Psoas muscle (tissue), 8 donors: ENCODE measurements around the gene HMCN1. TPM values are rescaled to one million over a fixed set of nuclear protein-coding genes. Genes with fewer than 3 reads are reported as not detected.

Experiments
- ATAC-seq, 4 donors: fragments of 200-7000 bp; cut with Tn5 transposase; one replicate each; pipeline ENCODE4 v1.9.1; 2020; ENCODE audit warnings: moderate library complexity in 3 of 4, mild to moderate bottlenecking in 2 of 4
- DNase-seq, 2 donors: peaks; one replicate each; pipeline ENCODE4 v3.0.0-alpha.2; 2020
- H3K27ac ChIP-seq: fragments of 200-600 bp; one replicate; pipeline ENCODE4 v1.8.0; 2022
- H3K27me3 ChIP-seq, 3 donors: fragments of 200-600 bp in 1 of 3; one replicate each; pipeline versions ENCODE4 v1.6.1 to v1.8.0; 2013 to 2022; ENCODE audit warnings: low read length in 2 of 3, mild to moderate bottlenecking in 2 of 3, moderate library complexity in 1 of 3; ENCODE audit not compliant: insufficient read depth in 3 of 3
- H3K36me3 ChIP-seq, 2 donors: fragments of 200-600 bp in 1 of 2; one replicate each; pipeline versions ENCODE4 v1.6.1 to v1.8.0; 2013 to 2022; ENCODE audit warnings: low read depth in 1 of 2, mild to moderate bottlenecking in 1 of 2, moderate library complexity in 1 of 2; ENCODE audit not compliant: insufficient read depth in 1 of 2
- H3K4me1 ChIP-seq: fragments of 200-600 bp; one replicate; pipeline ENCODE4 v1.8.0; 2022
- H3K4me3 ChIP-seq: fragments of 200-600 bp; one replicate; pipeline ENCODE4 v1.8.0; 2022; ENCODE audit warnings: mild to moderate bottlenecking
- H3K9me3 ChIP-seq: fragments of 200-600 bp; one replicate; pipeline ENCODE4 v1.8.0; 2022
- CTCF ChIP-seq: fragments of 200-600 bp; IDR thresholded peaks from one replicate; pipeline ENCODE4 v1.8.0; 2022; ENCODE audit warnings: antibody characterized with exemption
- WGBS, 3 donors: extraction: QIAGEN DNeasy Blood & Tissue Kit; methylation state at CpG; one replicate each; pipeline versions ENCODE4 v1.1.6 to v1.1.7; 2013; 5-methylcytosine and 5-hydroxymethylcytosine counted together
- intact Hi-C, 2 donors: fragments of 100-400 bp; cut with DNase I; formaldehyde crosslinking; loops; one replicate each; pipeline versions ENCODE4 v1.11.0 to v1.14.2; 2022
- polyA plus RNA-seq, 3 donors: library from polyadenylated mRNA; stranded (reverse); fragments of 200-250 nt; gene quantifications; one replicate each; pipeline ENCODE4 v1.2.3, GENCODE V29; 2013
- total RNA-seq, 4 donors: library from RNA; stranded (reverse); fragmentation: NEBNext Ultra II Directional in 2 of 4; extraction: Animal tissue kit (Norgen Biotek cat#: 25700) in 2 of 4; gene quantifications; one replicate each; pipeline versions ENCODE4 v1.2.1 to v1.2.4, GENCODE V29; 2021 to 2023
- donor health status: healthy with polysubstance abuse.
- donor health status: DM: no; HTN: no; CAD: no; lungs with moderate emphysema.
- donor health status: Bipolar disorder and iron deficiency.
- donor health status: healthy.
- donor health status: DM: yes; HTN: yes; CAD: no.
- donor health status: DM: no; HTN: no; CAD: no.
- donor health status: DM: no; HTN: no; CAD: no.
- donor health status: DM: yes; HTN: yes; CAD: no.

The HMCN1 gene
- total and polyA plus RNA-seq, 7 donors = 1.3 to 6.5 (median 1.8) TPM

GRCh38 chr1:185850366-185850765, 116.2 kb downstream of the HMCN1 start:
- DNase-seq (no peak), ATAC-seq (no peak)
- TF ChIP-seq CTCF = no peak
- 77 to 96% (median 92%) methylated on average over 1 of the region's 1 CpG for WGBS, 3 donors
- no peak overlapping the region for H3K27ac ChIP-seq
- no peaks in the 10 kb centered on the region for H3K9me3 ChIP-seq
- intact Hi-C loops = no loop called here
- H3K36me3 ChIP-seq = no peaks in the 10 kb centered on the region
- H3K4me1 ChIP-seq = no peaks in the 10 kb centered on the region
- H3K27me3 ChIP-seq = no peaks in the 10 kb centered on the region
- H3K4me3 ChIP-seq = no peak overlapping the region

GRCh38 chr1:185853739-185854138, 119.5 kb downstream of the HMCN1 start:
- WGBS, 3 donors = 81 to 86% (median 82%) methylated on average over 1 of the region's 1 CpG
- no peak for TF ChIP-seq CTCF
- Histone ChIP-seq H3K4me1 (no peaks in the 10 kb centered on the region), H3K27ac (no peak overlapping the region), H3K27me3 (no peaks in the 10 kb centered on the region), H3K9me3 (no peaks in the 10 kb centered on the region), H3K4me3 (no peak overlapping the region), H3K36me3 (no peaks in the 10 kb centered on the region)
- ATAC-seq = no peak
- intact Hi-C loops = no loop called here
- DNase-seq = no peak

- WGBS, 3 donors = 83 to 90% (median 84%) methylated on average over 3 of the region's 3 CpGs
- H3K27ac ChIP-seq = no peak overlapping the region
- H3K36me3 ChIP-seq = no peaks in the 10 kb centered on the region
- H3K4me3 ChIP-seq = no peak overlapping the region
- ATAC-seq (no peak), DNase-seq (no peak)
- no peaks in the 10 kb centered on the region for H3K9me3 ChIP-seq
- intact Hi-C loops = no loop called here
- H3K27me3 ChIP-seq = no peaks in the 10 kb centered on the region
- TF ChIP-seq CTCF = no peak
- H3K4me1 ChIP-seq = no peaks in the 10 kb centered on the region
Observed at GRCh38 chr1:185856482-185856881, 122.3 kb downstream of the HMCN1 start.

GRCh38 chr1:185857442-185857841, 123.3 kb downstream of the HMCN1 start:
- no peak overlapping the region for H3K4me3 ChIP-seq
- no peak overlapping the region for H3K27ac ChIP-seq
- WGBS, 3 donors = 57 to 78% (median 66%) methylated on average over 2 of the region's 2 CpGs
- TF ChIP-seq CTCF = no peak
- DNase-seq = no peak
- H3K27me3 ChIP-seq = no peaks in the 10 kb centered on the region
- no peaks in the 10 kb centered on the region for H3K36me3 ChIP-seq
- no peak for ATAC-seq
- H3K9me3 ChIP-seq = no peaks in the 10 kb centered on the region
- H3K4me1 ChIP-seq = no peaks in the 10 kb centered on the region
- intact Hi-C loops = no loop called here

- DNase-seq (no peak), ATAC-seq (no peak)
- no peaks in the 10 kb centered on the region for H3K9me3 ChIP-seq
- no peaks in the 10 kb centered on the region for H3K36me3 ChIP-seq
- H3K27ac ChIP-seq = no peak overlapping the region
- no peaks in the 10 kb centered on the region for H3K4me1 ChIP-seq
- 95 to 100% (median 100%) methylated on average over 1 of the region's 1 CpG for WGBS, 3 donors
- H3K4me3 ChIP-seq = no peak overlapping the region
- intact Hi-C loops = loop anchor here in 1 of 2 donors (10.0 kb wide), 1 partner anchor 56 kb away; no protein-coding TSS in a partner anchor
- H3K27me3 ChIP-seq = no peaks in the 10 kb centered on the region
- TF ChIP-seq CTCF = no peak
Observed at GRCh38 chr1:185860311-185860710, 126.1 kb downstream of the HMCN1 start.
